Spleen (tissue), 11 donors: Measurements from ENCODE around the gene CCDC12. TPM values are rescaled to one million over a fixed set of nuclear protein-coding genes. Genes with fewer than 3 reads are reported as not detected.

Experiments
- DNase-seq: peaks from one replicate; pipeline ENCODE4 v3.0.0-alpha.2; 2020
- H3K27ac ChIP-seq, 8 donors: fragments of 200-600 bp; sonication (generic) in 7 of 8; 1 replicate in 4 of 8; 2 replicates in 4 of 8; pipeline versions ENCODE4 v1.5.0 to v1.8.0; 2016 to 2021; ENCODE audit warnings: inconsistent platforms in 4 of 8, mild to moderate bottlenecking in 4 of 8, moderate library complexity in 1 of 8
- H3K27me3 ChIP-seq, 7 donors: fragments of 200-600 bp; sonication (generic) in 6 of 7; replicated peaks in 1 of 7; 1 replicate in 4 of 7; 2 replicates in 3 of 7; pipeline versions ENCODE4 v1.5.0 to v1.8.0; 2016 to 2021; ENCODE audit warnings: inconsistent platforms in 3 of 7, mild to moderate bottlenecking in 1 of 7
- H3K36me3 ChIP-seq, 6 donors: fragments of 200-600 bp; sonication (generic) in 5 of 6; 1 replicate in 4 of 6; 2 replicates in 2 of 6; pipeline versions ENCODE4 v1.5.0 to v1.8.0; 2016 to 2021; ENCODE audit warnings: inconsistent platforms in 2 of 6
- H3K4me1 ChIP-seq, 6 donors: fragments of 200-600 bp; sonication (generic) in 5 of 6; 1 replicate in 3 of 6; 2 replicates in 3 of 6; pipeline versions ENCODE4 v1.5.0 to v1.8.0; 2016 to 2021; ENCODE audit warnings: inconsistent platforms in 3 of 6
- H3K4me3 ChIP-seq, 8 donors: fragments of 200-600 bp; sonication (generic) in 7 of 8; 1 replicate in 4 of 8; 2 replicates in 4 of 8; pipeline versions ENCODE4 v1.5.0 to v1.8.0; 2016 to 2021; ENCODE audit warnings: inconsistent platforms in 4 of 8, mild to moderate bottlenecking in 4 of 8, moderate library complexity in 2 of 8
- H3K9me3 ChIP-seq, 8 donors: fragments of 200-600 bp; sonication (generic) in 7 of 8; 1 replicate in 4 of 8; 2 replicates in 4 of 8; pipeline versions ENCODE4 v1.5.0 to v1.8.0; 2016 to 2021; ENCODE audit warnings: inconsistent platforms in 4 of 8
- CTCF ChIP-seq, 11 experiments: fragments of 200-600 bp in 7 of 11; fragments of 450-650 bp in 4 of 11; sonication (generic) in 4 of 11; IDR thresholded peaks in 8 of 11; conservative IDR thresholded peaks in 3 of 11; 1 replicate in 7 of 11; 2 replicates in 4 of 11; pipeline versions ENCODE4 v1.4.0 to v1.8.0; 2016 to 2021; ENCODE audit warnings: antibody characterized with exemption in 11 of 11, inconsistent platforms in 4 of 11, mild to moderate bottlenecking in 1 of 11
- POLR2A ChIP-seq, 3 donors: fragments of 450-650 bp; IDR thresholded peaks; one replicate each; pipeline ENCODE4 v1.5.1; 2017; ENCODE audit warnings: antibody characterized with exemption in 3 of 3, mild to moderate bottlenecking in 1 of 3
- POLR2AphosphoS5 ChIP-seq, 3 donors: sonication (generic); formaldehyde crosslinking; IDR thresholded peaks; one replicate each; pipeline ENCODE4 v1.5.1; 2017; ENCODE audit warnings: antibody characterized with exemption in 3 of 3
- WGBS, 5 donors: extraction: QIAGEN DNeasy Blood & Tissue Kit in 3 of 5; methylation state at CpG; one replicate each; pipeline versions ENCODE4 v1.1.5 to v1.1.7; 2013 to 2018; 5-methylcytosine and 5-hydroxymethylcytosine counted together
- intact Hi-C: fragments of 100-400 bp; cut with DNase I; formaldehyde crosslinking; loops from one replicate; pipeline ENCODE4 v1.15.0; 2023; ENCODE audit warnings: low total_unique reads
- polyA plus RNA-seq, 3 donors: library from polyadenylated mRNA; stranded (reverse); fragments of 200-250 nt; gene quantifications; one replicate each; pipeline ENCODE4 v1.2.1, GENCODE V29; 2013
- total RNA-seq, 7 donors: library from RNA; depleted of rRNA in 3 of 7; stranded (reverse); fragments of >200 nt in 3 of 7; fragmentation: NEBNext Ultra II Directional in 4 of 7; extraction: Animal tissue kit (Norgen Biotek cat#: 25700) in 4 of 7; gene quantifications; one replicate each; pipeline versions ENCODE4 v1.1.0 to v1.2.1, GENCODE V29; 2016 to 2021
- donor health status: healthy with polysubstance abuse.
- donor health status: DM: no; HTN: no; CAD: no; lungs with moderate emphysema.
- donor health status: DM: no; HTN: no; CAD: no.
- donor health status: Bipolar disorder and iron deficiency.
- donor health status: healthy.
- donor health status: DM: no; HTN: no; CAD: no.
- donor health status: DM: yes; HTN: yes; CAD: no.

The CCDC12 gene
- total and polyA plus RNA-seq, 10 donors: 36.5 to 124 (median 55.7) TPM

GRCh38 chr3:46922426-46922825, 54.1 kb downstream of the CCDC12 start:
- H3K27me3 ChIP-seq: no peaks in the 10 kb centered on the region
- H3K27ac ChIP-seq: peak overlapping the region in 1 of 8 donors; percentile 89
- intact Hi-C loops: loop anchor here (2.0 kb wide), 1 partner anchor 76 kb away; no protein-coding TSS in a partner anchor
- H3K4me1 ChIP-seq: peaks cover 22 to 46% (median 42%) of the 10 kb centered on the region in 6 donors
- no peak overlapping the region for H3K4me3 ChIP-seq
- H3K9me3 ChIP-seq: peaks cover 0 to 6% (median 0%) of the 10 kb centered on the region in 8 donors
- no peak for TF ChIP-seq POLR2AphosphoS5 (IDR thresholded peaks at IDR 0.05)
- TF ChIP-seq CTCF (IDR thresholded peaks at IDR 0.05 in 8 of 11, conservative IDR thresholded peaks at IDR 0.05 in 3 of 11): no peak
- no peak for TF ChIP-seq POLR2A (IDR thresholded peaks at IDR 0.05)
- peaks cover 2 to 94% (median 80%) of the 10 kb centered on the region in 6 donors for H3K36me3 ChIP-seq
- DNase-seq: peak; percentile 54
- 96 to 100% (median 99%) methylated on average over 3 to 4 of the region's 4 CpGs for WGBS, 5 donors

- H3K27ac ChIP-seq: no peak overlapping the region
- DNase-seq: peak; percentile 61
- H3K4me3 ChIP-seq: no peak overlapping the region
- H3K4me1 ChIP-seq: peaks cover 16 to 41% (median 36%) of the 10 kb centered on the region in 6 donors
- intact Hi-C loops: loop anchor here (2.0 kb wide), 1 partner anchor 77 kb away; no protein-coding TSS in a partner anchor
- peaks cover 2 to 99% (median 86%) of the 10 kb centered on the region in 6 donors for H3K36me3 ChIP-seq
- 95 to 99% (median 97%) methylated on average over 4 to 7 of the region's 7 CpGs for WGBS, 5 donors
- no peaks in the 10 kb centered on the region for H3K27me3 ChIP-seq
- peaks cover 0 to 8% (median 0%) of the 10 kb centered on the region in 8 donors for H3K9me3 ChIP-seq
- TF ChIP-seq CTCF (IDR thresholded peaks at IDR 0.05 in 8 of 11, conservative IDR thresholded peaks at IDR 0.05 in 3 of 11) (no peak), POLR2AphosphoS5 (IDR thresholded peaks at IDR 0.05) (peak in 1 of 3 donors; percentile 23), POLR2A (IDR thresholded peaks at IDR 0.05) (no peak)
These were observed 54.7 kb downstream of the CCDC12 start for GRCh38 chr3:46921871-46922271.

- DNase-seq: peak; percentile 61
- TF ChIP-seq POLR2A (IDR thresholded peaks at IDR 0.05): no peak
- no peak for TF ChIP-seq POLR2AphosphoS5 (IDR thresholded peaks at IDR 0.05)
- no peak for TF ChIP-seq CTCF (IDR thresholded peaks at IDR 0.05 in 8 of 11, conservative IDR thresholded peaks at IDR 0.05 in 3 of 11)
- Histone ChIP-seq H3K27ac (no peak overlapping the region), H3K27me3 (no peaks in the 10 kb centered on the region), H3K36me3 (peaks cover 2 to 100% (median 88%) of the 10 kb centered on the region in 6 donors), H3K4me3 (no peak overlapping the region), H3K9me3 (peaks cover 0 to 8% (median 0%) of the 10 kb centered on the region in 8 donors), H3K4me1 (peaks cover 8 to 33% (median 28%) of the 10 kb centered on the region in 6 donors)
- intact Hi-C loops: no loop called here
- 84 to 98% (median 94%) methylated on average over 2 to 4 of the region's 4 CpGs for WGBS, 5 donors
These were observed 55.5 kb downstream of the CCDC12 start for GRCh38 chr3:46921041-46921440.

GRCh38 chr3:46918634-46919033, 57.9 kb downstream of the CCDC12 start:
- H3K4me3 ChIP-seq: no peak overlapping the region
- intact Hi-C loops: no loop called here
- DNase-seq: peak; percentile 34
- H3K4me1 ChIP-seq: peaks cover 0 to 14% (median 7%) of the 10 kb centered on the region in 6 donors
- peaks cover 0 to 8% (median 0%) of the 10 kb centered on the region in 8 donors for H3K9me3 ChIP-seq
- no peak overlapping the region for H3K27ac ChIP-seq
- H3K27me3 ChIP-seq: no peaks in the 10 kb centered on the region
- no peak for TF ChIP-seq POLR2A (IDR thresholded peaks at IDR 0.05)
- TF ChIP-seq CTCF (IDR thresholded peaks at IDR 0.05 in 8 of 11, conservative IDR thresholded peaks at IDR 0.05 in 3 of 11): no peak
- TF ChIP-seq POLR2AphosphoS5 (IDR thresholded peaks at IDR 0.05): no peak
- peaks cover 2 to 87% (median 68%) of the 10 kb centered on the region in 6 donors for H3K36me3 ChIP-seq
- WGBS, 5 donors: 94 to 99% (median 96%) methylated on average over 4 of the region's 4 CpGs
